Activated naive CD4-positive, alpha-beta T cell treated with Interleukin-2 at 50 U/mL for 16 hours (primary cell): ENCODE results near the gene R3HDM2.

ENCODE experiments used
- DNase-seq: peaks from one replicate; pipeline ENCODE4 v3.0.0-alpha.2; 2020

Gene R3HDM2

GRCh38 chr12:57465747-57466505 is 35.1 kb upstream of the R3HDM2 start:
- DNase-seq = no peak

- DNase-seq = no peak
Measured at GRCh38 chr12:57465030-57465746, 34.3 kb upstream of the R3HDM2 start.

GRCh38 chr12:57464569-57464968 is 33.7 kb upstream of the R3HDM2 start:
- no peak for DNase-seq

GRCh38 chr12:57462912-57463253 is 32.0 kb upstream of the R3HDM2 start:
- no peak for DNase-seq

GRCh38 chr12:57462251-57462911 is 31.5 kb upstream of the R3HDM2 start:
- peak; percentile 91 for DNase-seq

GRCh38 chr12:57461917-57462250 is 31.0 kb upstream of the R3HDM2 start:
- no peak for DNase-seq

GRCh38 chr12:57461276-57461916 is 30.6 kb upstream of the R3HDM2 start:
- peak; percentile 28 for DNase-seq

- DNase-seq = no peak
Measured at GRCh38 chr12:57460841-57461275, 30.0 kb upstream of the R3HDM2 start.

GRCh38 chr12:57460468-57460784 is 29.6 kb upstream of the R3HDM2 start:
- DNase-seq = no peak

GRCh38 chr12:57459750-57460467 is 29.1 kb upstream of the R3HDM2 start, which contains the start of gene GLI1:
TSS of gene GLI1 (plus strand) at chr12:57459785. CDS start at chr12:57463692, 3,907 bp downstream.
- no peak for DNase-seq

GRCh38 chr12:57459055-57459749 is 28.4 kb upstream of the R3HDM2 start:
- DNase-seq = peak; percentile 95

- no peak for DNase-seq
Measured at GRCh38 chr12:57458665-57459054, 27.8 kb upstream of the R3HDM2 start.

- no peak for DNase-seq
Measured at GRCh38 chr12:57456737-57457490, 26.1 kb upstream of the R3HDM2 start.

- DNase-seq = peak; percentile 38
Measured at GRCh38 chr12:57456145-57456700, 25.4 kb upstream of the R3HDM2 start.

GRCh38 chr12:57455374-57456144 is 24.7 kb upstream of the R3HDM2 start:
- DNase-seq = no peak

- DNase-seq = no peak
Measured at GRCh38 chr12:57454566-57455373, 23.9 kb upstream of the R3HDM2 start, which contains the start of gene INHBE. TSS of gene INHBE (plus strand) at chr12:57455307. CDS start at chr12:57455537, 230 bp downstream.

- no peak for DNase-seq
Measured at GRCh38 chr12:57454213-57454565, 23.3 kb upstream of the R3HDM2 start.

- DNase-seq = peak; percentile 61
Measured at GRCh38 chr12:57452937-57453509, 22.2 kb upstream of the R3HDM2 start.
